CD14-positive monocyte (primary cell): Measurements from ENCODE around the gene MEOX2. TPM values are rescaled to one million over a fixed set of nuclear protein-coding genes. Genes with fewer than 3 reads are reported as not detected.

Experiments
- DNase-seq, 3 donors: peaks; one replicate each; pipeline ENCODE4 v3.0.0-alpha.2; 2011 to 2022
- H2AFZ ChIP-seq: 2 replicates; pipeline ENCODE4 v1.6.0; 2012; ENCODE audit warnings: mild to moderate bottlenecking, low read depth, low read length, inconsistent platforms; ENCODE audit not compliant: insufficient read depth, poor library complexity, severe bottlenecking
- H3K27ac ChIP-seq, 2 donors: 1 replicate in 1 of 2; 2 replicates in 1 of 2; pipeline ENCODE4 v1.5.1; 2012 to 2013; ENCODE audit warnings: low read length in 2 of 2, control low read depth in 1 of 2, inconsistent platforms in 1 of 2, low read depth in 1 of 2, mild to moderate bottlenecking in 1 of 2
- H3K27me3 ChIP-seq, 2 donors: one replicate each; pipeline versions ENCODE4 v1.6.0 to v1.6.1; 2011 to 2013; ENCODE audit warnings: low read length in 2 of 2; ENCODE audit not compliant: control insufficient read depth in 2 of 2, insufficient read depth in 2 of 2
- H3K36me3 ChIP-seq, 2 donors: replicated peaks in 1 of 2; 1 replicate in 1 of 2; 2 replicates in 1 of 2; pipeline versions ENCODE4 v1.5.1 to v1.6.1; 2012 to 2013; ENCODE audit warnings: low read length in 2 of 2, control low read depth in 1 of 2, inconsistent platforms in 1 of 2, mild to moderate bottlenecking in 1 of 2; ENCODE audit not compliant: insufficient read depth in 2 of 2, control insufficient read depth in 1 of 2
- H3K4me1 ChIP-seq, 2 donors: 1 replicate in 1 of 2; 2 replicates in 1 of 2; pipeline versions ENCODE4 v1.5.1 to v1.6.1; 2012 to 2013; ENCODE audit warnings: low read length in 2 of 2, control low read depth in 1 of 2, inconsistent platforms in 1 of 2, mild to moderate bottlenecking in 1 of 2, moderate library complexity in 1 of 2; ENCODE audit not compliant: insufficient read depth in 2 of 2, control insufficient read depth in 1 of 2
- H3K4me2 ChIP-seq: replicated peaks from 2 replicates; pipeline ENCODE3; 2012; ENCODE audit warnings: low read length, moderate library complexity, mild to moderate bottlenecking; ENCODE audit not compliant: poor library complexity, severe bottlenecking; ENCODE audit errors: extremely low read depth
- H3K4me3 ChIP-seq, 3 experiments: fragments of 200-600 bp in 1 of 3; sonication (generic) in 1 of 3; replicated peaks in 1 of 3; 1 replicate in 2 of 3; 2 replicates in 1 of 3; pipeline ENCODE4 v1.5.1; 2011 to 2013; ENCODE audit warnings: low read length in 3 of 3, mild to moderate bottlenecking in 3 of 3, control low read depth in 2 of 3, low read depth in 2 of 3, inconsistent platforms in 1 of 3, moderate library complexity in 1 of 3
- H3K79me2 ChIP-seq: 2 replicates; pipeline ENCODE4 v1.6.0; 2012; ENCODE audit warnings: mild to moderate bottlenecking, control low read depth, inconsistent platforms, low read length, moderate library complexity; ENCODE audit not compliant: insufficient read depth
- H3K9ac ChIP-seq: 2 replicates; pipeline ENCODE4 v1.6.0; 2017; ENCODE audit warnings: low read length, mild to moderate bottlenecking; ENCODE audit not compliant: insufficient read depth, poor library complexity, severe bottlenecking
- H3K9me3 ChIP-seq, 2 donors: replicated peaks in 1 of 2; 1 replicate in 1 of 2; 2 replicates in 1 of 2; pipeline versions ENCODE4 v1.5.1 to v1.6.1; 2012 to 2013; ENCODE audit warnings: low read length in 2 of 2, control low read depth in 1 of 2; ENCODE audit not compliant: control insufficient read depth in 1 of 2, insufficient read depth in 1 of 2
- H4K20me1 ChIP-seq: 2 replicates; pipeline ENCODE4 v1.6.0; 2012; ENCODE audit warnings: mild to moderate bottlenecking, low read length, control low read depth, moderate library complexity; ENCODE audit not compliant: insufficient read depth
- H3K27ac Mint-ChIP-seq, 7 donors: one replicate each; pipeline ENCODE4 v1.8.0; 2020; ENCODE audit warnings: mild to moderate bottlenecking in 7 of 7, mixed read lengths in 7 of 7, moderate library complexity in 6 of 7, inconsistent platforms in 2 of 7
- H3K27me3 Mint-ChIP-seq, 3 donors: one replicate each; pipeline ENCODE4 v1.8.0; 2021 to 2022; ENCODE audit warnings: low read depth in 3 of 3, mild to moderate bottlenecking in 3 of 3, mixed read lengths in 3 of 3, moderate library complexity in 3 of 3, inconsistent platforms in 1 of 3
- H3K36me3 Mint-ChIP-seq, 2 donors: one replicate each; pipeline ENCODE4 v1.8.0; 2020; ENCODE audit warnings: mixed read lengths in 2 of 2, inconsistent platforms in 1 of 2, mild to moderate bottlenecking in 1 of 2
- H3K4me1 Mint-ChIP-seq: one replicate; pipeline ENCODE4 v1.8.0; 2020; ENCODE audit warnings: mild to moderate bottlenecking, mixed read lengths
- H3K4me3 Mint-ChIP-seq, 2 donors: one replicate each; pipeline ENCODE4 v1.8.0; 2020; ENCODE audit warnings: mild to moderate bottlenecking in 2 of 2, mixed read lengths in 2 of 2, moderate library complexity in 1 of 2
- H3K9me3 Mint-ChIP-seq, 7 donors: one replicate each; pipeline ENCODE4 v1.8.0; 2020 to 2022; ENCODE audit warnings: mixed read lengths in 7 of 7, mild to moderate bottlenecking in 6 of 7, moderate library complexity in 6 of 7, inconsistent platforms in 2 of 7
- WGBS: methylation state at CpG from one replicate; pipeline ENCODE4 v1.1.5; 2013; ENCODE audit warnings: missing lambda C conversion rate; ENCODE audit not compliant: insufficient coverage; 5-methylcytosine and 5-hydroxymethylcytosine counted together
- intact Hi-C, 2 donors: fragments of 100-400 bp; cut with micrococcal nuclease; formaldehyde crosslinking; loops; one replicate each; pipeline versions ENCODE4 v1.15.0 to v1.15.1; 2023
- polyA plus RNA-seq, 3 donors: library from polyadenylated mRNA; depleted of rRNA in 1 of 3; unstranded in 2 of 3; stranded (reverse) in 1 of 3; fragments of 300-500 nt in 2 of 3; fragments of >200 nt in 1 of 3; fragmentation: Illumina TruSeq in 2 of 3; gene quantifications; 1 replicate in 2 of 3; 2 replicates in 1 of 3; pipeline ENCODE4 v1.2.3, GENCODE V29; 2012 to 2021
- TF ChIP-seq, protein P1 (sequence below): fragments of 200-600 bp; IDR thresholded peaks from one replicate; pipeline ENCODE4 v1.8.0; 2022; ENCODE audit warnings: antibody characterized with exemption, mild to moderate bottlenecking

The MEOX2 gene
- polyA plus RNA-seq, 3 donors = not detected

DNA sequence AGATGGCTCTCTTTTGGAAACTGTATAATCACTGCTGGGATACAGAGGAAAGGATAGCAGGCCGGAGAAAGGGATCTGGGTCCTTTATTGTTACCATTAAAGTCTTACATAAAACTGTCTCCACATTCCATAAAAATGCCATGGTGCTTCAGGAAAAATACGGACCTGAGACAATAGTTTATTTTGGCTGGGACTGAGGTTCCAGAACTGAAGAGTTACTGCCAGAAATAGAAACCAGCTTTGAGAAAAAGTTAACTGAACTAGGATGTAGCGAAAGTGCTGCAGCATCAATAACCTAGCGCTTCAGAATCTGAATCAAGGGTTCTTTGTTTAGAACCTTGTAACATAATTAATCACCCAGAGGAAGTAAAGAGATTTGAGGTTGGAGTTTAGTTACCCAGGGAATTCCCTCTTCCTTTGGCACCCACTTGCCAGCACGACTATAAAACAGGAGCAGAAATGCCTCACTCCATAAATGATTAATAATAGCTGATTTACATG lies 38.0 kb downstream of the MEOX2 start:
- TF ChIP-seq, protein P1, sequence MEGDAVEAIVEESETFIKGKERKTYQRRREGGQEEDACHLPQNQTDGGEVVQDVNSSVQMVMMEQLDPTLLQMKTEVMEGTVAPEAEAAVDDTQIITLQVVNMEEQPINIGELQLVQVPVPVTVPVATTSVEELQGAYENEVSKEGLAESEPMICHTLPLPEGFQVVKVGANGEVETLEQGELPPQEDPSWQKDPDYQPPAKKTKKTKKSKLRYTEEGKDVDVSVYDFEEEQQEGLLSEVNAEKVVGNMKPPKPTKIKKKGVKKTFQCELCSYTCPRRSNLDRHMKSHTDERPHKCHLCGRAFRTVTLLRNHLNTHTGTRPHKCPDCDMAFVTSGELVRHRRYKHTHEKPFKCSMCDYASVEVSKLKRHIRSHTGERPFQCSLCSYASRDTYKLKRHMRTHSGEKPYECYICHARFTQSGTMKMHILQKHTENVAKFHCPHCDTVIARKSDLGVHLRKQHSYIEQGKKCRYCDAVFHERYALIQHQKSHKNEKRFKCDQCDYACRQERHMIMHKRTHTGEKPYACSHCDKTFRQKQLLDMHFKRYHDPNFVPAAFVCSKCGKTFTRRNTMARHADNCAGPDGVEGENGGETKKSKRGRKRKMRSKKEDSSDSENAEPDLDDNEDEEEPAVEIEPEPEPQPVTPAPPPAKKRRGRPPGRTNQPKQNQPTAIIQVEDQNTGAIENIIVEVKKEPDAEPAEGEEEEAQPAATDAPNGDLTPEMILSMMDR = no peak
- Histone ChIP-seq H3K4me3 (no peak overlapping the region), H3K27me3 (no peaks in the 10 kb centered on the region), H3K9ac (no peak overlapping the region), H3K79me2 (no peaks in the 10 kb centered on the region), H2AFZ (no peak overlapping the region), H3K4me1 (no peaks in the 10 kb centered on the region), H3K27ac (no peak overlapping the region), H3K4me2 (no peak overlapping the region), H3K9me3 (peaks cover 6 to 10% of the 10 kb centered on the region in 2 donors), H4K20me1 (no peaks in the 10 kb centered on the region), H3K36me3 (no peaks in the 10 kb centered on the region)
- Mint-ChIP-seq H3K36me3 (no peaks in the 10 kb centered on the region), H3K27me3 (no peaks in the 10 kb centered on the region), H3K4me1 (no peaks in the 10 kb centered on the region), H3K4me3 (no peak overlapping the region), H3K9me3 (peaks cover 0 to 8% (median 3%) of the 10 kb centered on the region in 7 donors), H3K27ac (no peak overlapping the region)
- no CpG with 5 or more reads among the region's 5 CpGs for WGBS
- no peak for DNase-seq
- intact Hi-C loops = no loop called here

DNA sequence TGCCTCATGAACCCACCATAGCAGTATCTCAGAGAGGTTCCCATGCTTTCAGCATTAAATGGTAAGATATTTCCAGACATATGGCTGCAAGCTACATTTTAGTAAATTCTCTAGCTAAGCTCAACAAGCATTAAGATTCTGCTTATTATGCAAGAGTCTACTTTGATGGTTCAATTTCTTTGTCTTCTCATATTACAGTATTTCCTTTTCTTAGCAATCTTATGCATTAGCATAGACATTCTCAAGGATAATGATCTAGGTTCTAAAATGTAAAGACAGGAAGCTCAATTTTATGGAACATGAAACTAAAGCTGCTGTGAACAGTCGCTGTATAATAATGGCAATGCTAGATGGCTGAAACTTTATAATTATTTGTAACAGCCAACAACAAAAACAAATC lies 39.2 kb downstream of the MEOX2 start:
- WGBS = no CpG with 5 or more reads among the region's 1 CpG
- Histone ChIP-seq H3K9ac (no peak overlapping the region), H3K4me3 (no peak overlapping the region), H3K27me3 (no peaks in the 10 kb centered on the region), H3K27ac (no peak overlapping the region), H4K20me1 (no peaks in the 10 kb centered on the region), H2AFZ (no peak overlapping the region), H3K36me3 (no peaks in the 10 kb centered on the region), H3K4me2 (no peak overlapping the region), H3K4me1 (no peaks in the 10 kb centered on the region), H3K79me2 (no peaks in the 10 kb centered on the region), H3K9me3 (peaks cover 13 to 17% of the 10 kb centered on the region in 2 donors)
- Mint-ChIP-seq H3K9me3 (peaks cover 0 to 9% (median 6%) of the 10 kb centered on the region in 7 donors), H3K27me3 (no peaks in the 10 kb centered on the region), H3K4me3 (no peak overlapping the region), H3K27ac (no peak overlapping the region), H3K36me3 (no peaks in the 10 kb centered on the region), H3K4me1 (no peaks in the 10 kb centered on the region)
- TF ChIP-seq, protein P1 = no peak
- intact Hi-C loops = no loop called here
- no peak for DNase-seq
